ENCODE results near the gene GUK1.

Gene GUK1

GRCh38 chr1:228142155-228142691 is 2.1 kb downstream of the GUK1 start:
- H3K4me3 ChIP-seq (replicated peaks in 1 of 2; ENCODE audit: low read depth in 2 of 2, low read length in 2 of 2): peak overlapping the region; percentile 96 to 97
- TF ChIP-seq CTCF (IDR thresholded peaks at IDR 0.05; ENCODE audit: low read depth, low read length): no peak
- DNase-seq (ENCODE audit: low read depth in 2 of 2): no peak

- TF ChIP-seq CTCF (IDR thresholded peaks at IDR 0.05; ENCODE audit: low read depth, low read length): no peak
- no peak for DNase-seq (ENCODE audit: low read depth in 2 of 2)
- peak overlapping the region in 1 of 2 donors; percentile 96 for H3K4me3 ChIP-seq (replicated peaks in 1 of 2; ENCODE audit: low read depth in 2 of 2, low read length in 2 of 2)
Observed at GRCh38 chr1:228142701-228143136, 2.6 kb downstream of the GUK1 start.

DNA sequence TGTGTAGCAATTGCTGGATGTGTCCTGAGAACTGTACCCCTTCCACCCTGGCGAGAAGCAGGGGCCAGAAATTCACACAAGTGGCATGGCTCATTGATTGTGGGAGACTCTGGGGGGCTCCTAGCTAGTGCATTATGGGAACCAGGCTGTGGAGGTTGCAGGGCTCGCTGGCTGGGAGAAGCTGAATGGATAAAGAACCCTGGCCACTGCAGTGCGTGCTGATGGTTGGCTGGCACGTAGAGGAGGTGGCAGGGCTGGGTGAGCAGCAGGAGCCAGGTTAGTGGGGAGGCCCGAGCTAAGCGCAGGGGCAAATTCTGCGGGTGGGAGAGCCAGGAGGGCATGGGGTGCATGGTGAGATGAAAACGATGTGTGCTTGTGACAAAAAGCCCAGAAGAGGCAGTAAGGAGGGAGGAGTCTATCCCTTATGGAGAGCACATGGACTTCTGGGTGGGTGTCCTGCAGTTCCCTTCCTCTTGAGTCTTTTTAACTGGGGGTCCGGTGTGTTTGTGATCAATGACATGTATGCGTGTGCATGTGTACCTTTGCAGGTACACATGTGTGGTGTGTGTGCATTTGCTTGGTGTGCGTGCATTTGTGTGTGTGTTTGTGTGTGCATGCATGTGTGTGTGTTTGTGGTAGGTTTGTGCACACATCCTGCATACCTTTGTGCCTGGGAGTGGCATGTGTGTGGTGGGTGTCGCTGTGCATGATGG is 3.6 kb downstream of the GUK1 start:
- H3K4me3 ChIP-seq (replicated peaks in 1 of 2; ENCODE audit: low read depth in 2 of 2, low read length in 2 of 2): no peak overlapping the region

DNA sequence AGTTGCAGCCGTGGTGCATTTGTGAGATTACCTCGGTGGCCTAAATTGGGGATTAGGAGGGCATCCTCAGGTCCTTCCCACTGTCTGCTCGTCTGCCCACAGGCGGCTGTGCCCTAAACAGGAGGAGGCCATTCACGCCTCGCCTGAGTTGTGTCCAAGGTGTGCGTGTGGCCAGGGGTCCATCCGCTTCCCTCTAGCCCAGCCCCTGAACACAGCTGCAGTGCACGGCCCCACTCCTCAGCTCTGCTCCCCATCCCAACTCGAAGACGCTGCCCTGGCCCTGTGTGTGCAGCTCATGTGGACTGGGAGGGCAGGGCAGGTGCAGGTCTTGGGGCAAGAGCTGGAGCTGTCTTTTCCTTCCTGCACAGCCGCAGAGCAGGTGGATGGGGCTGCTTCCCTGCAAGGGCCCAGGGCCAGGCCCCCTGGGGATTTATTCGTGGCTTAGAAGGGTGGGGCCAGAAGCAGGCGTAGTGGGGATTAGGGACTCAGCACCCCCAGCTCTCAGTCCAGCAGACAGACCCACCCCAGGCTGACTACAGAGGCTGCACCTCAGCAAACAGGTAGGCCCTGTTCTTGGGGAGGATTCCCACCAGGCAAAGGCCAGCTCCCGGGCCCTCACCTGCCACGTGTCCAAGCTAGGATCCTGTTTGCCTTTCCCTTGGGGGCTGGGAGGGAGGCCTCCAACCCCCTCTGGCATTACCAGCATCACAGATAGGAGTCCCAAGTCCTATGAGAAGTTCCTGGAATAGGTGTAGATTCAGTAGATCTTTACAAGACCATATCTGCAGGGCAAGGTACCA is 4.3 kb downstream of the GUK1 start:
- no peak overlapping the region for H3K4me3 ChIP-seq (replicated peaks in 1 of 2; ENCODE audit: low read depth in 2 of 2, low read length in 2 of 2)
- TF ChIP-seq CTCF (IDR thresholded peaks at IDR 0.05; ENCODE audit: low read depth, low read length): no peak
- no peak for DNase-seq (ENCODE audit: low read depth in 2 of 2)

More for the DNA sequence above, 3.6 kb downstream of the GUK1 start:
- no peak for DNase-seq (ENCODE audit: low read depth in 2 of 2)
- no peak for TF ChIP-seq CTCF (IDR thresholded peaks at IDR 0.05; ENCODE audit: low read depth, low read length)

DNA sequence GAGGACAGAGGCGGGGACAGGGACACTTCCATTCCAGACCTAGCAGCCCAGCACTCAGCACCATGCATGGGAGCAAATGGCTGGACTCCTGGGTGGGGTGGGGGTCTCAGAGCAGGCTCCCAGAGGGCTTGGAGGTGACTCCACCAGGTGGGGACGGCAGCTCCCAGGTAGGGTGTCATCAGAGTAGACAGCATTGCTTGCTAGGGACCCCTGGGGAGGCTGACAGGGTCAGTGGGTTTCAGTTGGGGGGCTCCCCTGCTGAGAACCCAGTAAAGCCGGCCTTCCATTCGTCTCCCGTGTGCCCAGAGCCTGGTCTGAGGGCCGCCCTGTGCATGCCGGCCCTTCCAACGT is 4.9 kb downstream of the GUK1 start:
- TF ChIP-seq CTCF (IDR thresholded peaks at IDR 0.05; ENCODE audit: low read depth, low read length): no peak
- no peak for DNase-seq (ENCODE audit: low read depth in 2 of 2)
- no peak overlapping the region for H3K4me3 ChIP-seq (replicated peaks in 1 of 2; ENCODE audit: low read depth in 2 of 2, low read length in 2 of 2)

DNA sequence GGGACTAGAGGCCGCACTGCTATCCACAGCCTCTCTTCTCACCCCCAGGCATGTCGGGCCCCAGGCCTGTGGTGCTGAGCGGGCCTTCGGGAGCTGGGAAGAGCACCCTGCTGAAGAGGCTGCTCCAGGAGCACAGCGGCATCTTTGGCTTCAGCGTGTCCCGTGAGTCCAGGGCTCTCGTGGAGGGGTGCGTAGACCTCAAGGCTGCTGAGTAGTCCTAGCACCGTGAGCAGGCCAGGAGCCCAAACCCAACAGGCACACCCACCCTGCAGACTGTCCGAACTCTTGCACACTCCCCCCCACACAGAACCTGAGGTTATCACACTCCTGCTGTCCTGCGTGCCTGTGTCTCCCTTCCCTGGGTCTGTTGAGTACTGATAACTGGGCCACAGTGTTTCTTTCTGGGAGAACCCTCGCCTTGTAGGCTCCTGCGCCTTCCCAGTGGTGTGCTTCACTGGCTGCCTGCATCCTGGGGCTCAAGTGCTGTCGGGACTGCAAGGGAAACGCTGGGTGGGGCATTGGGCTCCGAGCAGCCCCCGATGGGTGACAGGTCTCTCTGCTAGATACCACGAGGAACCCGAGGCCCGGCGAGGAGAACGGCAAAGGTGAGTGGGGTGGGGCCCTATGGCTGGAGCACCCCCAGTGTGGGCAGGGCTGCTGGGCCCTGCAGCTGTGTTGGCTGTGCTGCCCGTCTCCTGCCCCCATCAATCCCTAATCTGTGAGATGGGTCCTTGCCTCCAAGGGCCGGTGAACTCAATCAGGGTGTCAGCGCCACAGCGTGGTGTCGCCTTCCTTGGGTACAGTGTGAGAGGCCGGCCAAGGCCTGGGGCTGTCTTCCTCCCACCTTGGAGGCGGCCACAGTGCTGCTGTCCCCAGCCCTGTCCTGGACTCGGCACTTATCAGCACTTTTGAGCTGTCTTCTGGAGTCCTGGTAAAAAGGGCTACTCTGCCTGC is 5.7 kb downstream of the GUK1 start:
- no peak for TF ChIP-seq CTCF (IDR thresholded peaks at IDR 0.05; ENCODE audit: low read depth, low read length)
- no peak overlapping the region for H3K4me3 ChIP-seq (replicated peaks in 1 of 2; ENCODE audit: low read depth in 2 of 2, low read length in 2 of 2)
- DNase-seq (ENCODE audit: low read depth in 2 of 2): no peak

Measured in cardiac fibroblast (primary cell).